Stimulated activated CD8-positive, alpha-beta memory T cell treated with anti-CD3 and anti-CD28 coated beads, Interleukin-4, amount 100 ng/mL, for 48 hours (primary cell): ENCODE measurements around the gene ANAPC1.
A peak's percentile ranks its signal among the peaks of the same experiment; 100 is the strongest.
"Not testable (repeated sequence)": the region's sequence is repeated elsewhere in the genome, so short reads cannot be mapped to it uniquely, and the experiment has no call there.

Experiments used
- DNase-seq: peaks from one replicate; pipeline ENCODE4 v3.0.0-alpha.2; 2020

The ANAPC1 gene

GRCh38 chr2:111729812-111730458 lies 154.1 kb downstream of the ANAPC1 start:
- not testable (repeated sequence) for DNase-seq

GRCh38 chr2:111727611-111728110 lies 156.3 kb downstream of the ANAPC1 start:
- peak; percentile 48 for DNase-seq

GRCh38 chr2:111725742-111726141 lies 158.3 kb downstream of the ANAPC1 start:
- peak; percentile 39 for DNase-seq

GRCh38 chr2:111719610-111720009 lies 164.4 kb downstream of the ANAPC1 start:
- DNase-seq = not testable (repeated sequence)
